RCC 7860 (cell line): Measurements from ENCODE around the gene MRPL20.
"Not testable (repeated sequence)": the region's sequence is repeated elsewhere in the genome, so short reads cannot be mapped to it uniquely, and the experiment has no call there.

Experiments
- DNase-seq: peaks from one replicate; pipeline ENCODE4 v3.0.0-alpha.2; 2015; ENCODE audit warnings: low spot score
- FAIRE-seq: peaks from 2 replicates; lab custom pipeline; 2012; peaks lifted over from hg19 to GRCh38; lab: Jason Lieb, UNC

Gene MRPL20

GRCh38 chr1:1390675-1391074, 16.4 kb downstream of the MRPL20 start:
- FAIRE-seq (no peak), DNase-seq (no peak)

- DNase-seq (no peak), FAIRE-seq (no peak)
Measured at GRCh38 chr1:1388078-1388472, 19.0 kb downstream of the MRPL20 start.

- DNase-seq (no peak), FAIRE-seq (no peak)
Measured at GRCh38 chr1:1387098-1388077, 19.7 kb downstream of the MRPL20 start.

GRCh38 chr1:1385931-1386330, 21.2 kb downstream of the MRPL20 start:
- FAIRE-seq (no peak), DNase-seq (no peak)

GRCh38 chr1:1385339-1385738, 21.8 kb downstream of the MRPL20 start:
- FAIRE-seq, DNase-seq: not testable (repeated sequence)

GRCh38 chr1:1381294-1381693, 25.8 kb downstream of the MRPL20 start:
- FAIRE-seq, result no peak

GRCh38 chr1:1380860-1381259, 26.2 kb downstream of the MRPL20 start:
- DNase-seq (no peak), FAIRE-seq (no peak)

More at GRCh38 chr1:1381294-1381693, 25.8 kb downstream of the MRPL20 start:
- no peak for DNase-seq

GRCh38 chr1:1377540-1378205, 29.4 kb downstream of the MRPL20 start:
- DNase-seq, result no peak
- no peak for FAIRE-seq

GRCh38 chr1:1376551-1377226, 30.4 kb downstream of the MRPL20 start:
- no peak for FAIRE-seq
- no peak for DNase-seq

- FAIRE-seq (peak; percentile 93), DNase-seq (peak; percentile 98)
Measured at GRCh38 chr1:1374929-1375662, 32.0 kb downstream of the MRPL20 start, which contains the start of gene AURKAIP1. TSS of gene AURKAIP1 (minus strand) at chr1:1375207. CDS start at chr1:1374756, 451 bp downstream.

- no peak for FAIRE-seq
Measured at GRCh38 chr1:1374589-1374928, 32.5 kb downstream of the MRPL20 start.

GRCh38 chr1:1373815-1374588, 33.1 kb downstream of the MRPL20 start:
- DNase-seq (no peak), FAIRE-seq (no peak)

More at GRCh38 chr1:1374589-1374928, 32.5 kb downstream of the MRPL20 start:
- DNase-seq, result no peak

GRCh38 chr1:1373051-1373814, 33.9 kb downstream of the MRPL20 start:
- DNase-seq (no peak), FAIRE-seq (no peak)

GRCh38 chr1:1371746-1372711, 35.1 kb downstream of the MRPL20 start:
- FAIRE-seq (no peak), DNase-seq (peak; percentile 46)

- DNase-seq, result no peak
- no peak for FAIRE-seq
Measured at GRCh38 chr1:1371364-1371745, 35.7 kb downstream of the MRPL20 start.

- DNase-seq (no peak), FAIRE-seq (no peak)
Measured at GRCh38 chr1:1370771-1371300, 36.3 kb downstream of the MRPL20 start.

- not testable (repeated sequence) for FAIRE-seq
Measured at GRCh38 chr1:1370094-1370493, 37.0 kb downstream of the MRPL20 start.

GRCh38 chr1:1367315-1367714, 39.8 kb downstream of the MRPL20 start:
- no peak for DNase-seq
- FAIRE-seq, result no peak

More at GRCh38 chr1:1370094-1370493, 37.0 kb downstream of the MRPL20 start:
- DNase-seq, result not testable (repeated sequence)
